Fibroblast of skin of right biceps (primary cell): ENCODE data around the gene ADO.

Experiments
- DNase-seq: peaks from one replicate; pipeline ENCODE4 v3.0.0-alpha.2; 2013

ADO gene

GRCh38 chr10:62794306-62794705, 10.2 kb upstream of the ADO start:
- DNase-seq: peak; percentile 47

- no peak for DNase-seq
Observed at GRCh38 chr10:62795100-62795499, 9.4 kb upstream of the ADO start.

- DNase-seq: no peak
Observed at GRCh38 chr10:62795762-62796161, 8.8 kb upstream of the ADO start.

- DNase-seq: no peak
Observed at GRCh38 chr10:62796896-62797295, 7.6 kb upstream of the ADO start.

- DNase-seq: no peak
Observed at GRCh38 chr10:62801871-62802270, 2.6 kb upstream of the ADO start.

- DNase-seq: no peak
Observed at GRCh38 chr10:62803724-62804355, 680 bp upstream of the ADO start.

GRCh38 chr10:62805231-62806099, 945 bp downstream of the ADO start:
- DNase-seq: peak; percentile 50

- peak; percentile 46 for DNase-seq
Observed at GRCh38 chr10:62806251-62806650, 1.7 kb downstream of the ADO start.

GRCh38 chr10:62810156-62810902, 5.8 kb downstream of the ADO start:
- DNase-seq: no peak

- DNase-seq: no peak
Observed at GRCh38 chr10:62811159-62811875, 6.8 kb downstream of the ADO start.

GRCh38 chr10:62812672-62813439, 8.3 kb downstream of the ADO start:
- no peak for DNase-seq

- DNase-seq: no peak
Observed at GRCh38 chr10:62813453-62813852, 8.9 kb downstream of the ADO start.

GRCh38 chr10:62813981-62814380, 9.5 kb downstream of the ADO start:
- no peak for DNase-seq

- peak; percentile 11 for DNase-seq
Observed at GRCh38 chr10:62814756-62815380, 10.3 kb downstream of the ADO start.

- peak; percentile 18 for DNase-seq
Observed at GRCh38 chr10:62815381-62816075, 11.0 kb downstream of the ADO start.

GRCh38 chr10:62816076-62816330, 11.5 kb downstream of the ADO start:
- no peak for DNase-seq

GRCh38 chr10:62816331-62817120, 12.0 kb downstream of the ADO start, which contains the start of gene EGR2:
Gene EGR2 (minus strand): TSS chr10:62816366. CDS start chr10:62816029, 337 bp downstream.
- peak; percentile 93 for DNase-seq

GRCh38 chr10:62817121-62817765, 12.7 kb downstream of the ADO start:
- DNase-seq: no peak

- peak; percentile 61 for DNase-seq
Observed at GRCh38 chr10:62817766-62818425, 13.4 kb downstream of the ADO start.
